Measurements from ENCODE around the gene SAFB.
A peak's percentile ranks its signal among the peaks of the same experiment; 100 is the strongest.
"Not testable (repeated sequence)": the region's sequence is repeated elsewhere in the genome, so short reads cannot be mapped to it uniquely, and the experiment has no call there.

SAFB gene

DNA sequence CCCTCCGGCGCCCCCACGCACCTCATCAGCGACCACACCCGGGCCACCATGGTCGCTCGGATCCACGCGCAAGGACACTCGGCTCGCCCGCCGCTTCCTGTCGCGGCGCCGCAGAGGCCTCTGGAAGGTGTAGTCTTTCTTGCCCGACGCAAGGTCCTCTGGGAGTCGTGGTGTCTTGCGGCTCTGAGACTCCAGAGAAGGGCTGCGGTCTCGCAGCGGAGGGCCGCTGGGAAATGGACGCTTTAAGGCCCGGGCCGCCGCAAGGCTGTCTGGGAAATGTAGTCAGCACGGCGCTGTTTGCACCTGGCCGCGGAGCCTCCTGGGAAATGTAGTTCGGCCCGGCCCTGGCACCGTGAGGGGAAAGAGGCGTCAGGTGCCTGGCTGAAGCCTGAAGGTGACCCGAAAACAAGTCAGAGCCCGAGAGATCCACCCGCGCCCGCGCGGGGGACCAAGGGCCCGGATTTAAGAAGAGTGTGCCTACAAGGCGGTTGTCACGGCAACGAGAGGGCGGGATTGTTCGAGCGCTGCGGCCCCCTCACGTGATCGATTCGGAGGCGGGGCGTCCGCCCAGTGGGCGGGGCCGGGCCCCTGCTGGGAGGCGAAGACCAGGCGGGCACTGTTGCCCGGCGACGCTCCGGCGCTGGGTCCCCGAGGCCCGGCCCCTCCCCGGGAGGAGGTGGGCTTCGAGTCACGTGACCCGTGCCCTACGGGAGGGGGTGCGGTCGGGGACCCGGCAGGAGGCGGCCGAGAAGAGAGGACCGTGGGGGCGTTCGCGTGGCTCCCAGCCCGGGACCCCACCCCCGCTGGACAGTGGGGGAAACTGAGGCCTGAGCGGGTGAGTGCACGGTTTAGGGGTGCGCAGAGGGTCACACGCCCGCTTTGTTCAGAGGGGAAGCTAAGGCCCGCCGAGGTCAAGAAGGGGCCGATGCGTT lies 57.8 kb downstream of the SAFB start, which contains the start of the genes HSD11B1L and MICOS13:
HSD11B1L (plus strand) TSS at position 591 of the 932 bp plus-strand sequence. CDS start 3,806 bp downstream, outside the sequence.
MICOS13 (minus strand) TSS at position 80 of the 932 bp plus-strand sequence; CDS start at position 50, 30 bp downstream.
- Mint-ChIP-seq H3K27me3 (no peaks in the 10 kb centered on the region), H3K4me1 (ENCODE audit: low read depth in 2 of 2) (peaks cover 17 to 31% of the 10 kb centered on the region in 2 donors), H3K4me3 (peak within 1 kb of the TSS; percentile 84 to 88), H3K27ac (peak within 1 kb of the TSS; percentile 97 to 99), H3K9me3 (no peaks in the 10 kb centered on the region), H3K36me3 (ENCODE audit: insufficient read depth) (peaks cover 23% of the 10 kb centered on the region)
- peak; percentile 97 to 98 (median 97) for DNase-seq
- peak; percentile 93 for ATAC-seq (replicated peaks)

DNA sequence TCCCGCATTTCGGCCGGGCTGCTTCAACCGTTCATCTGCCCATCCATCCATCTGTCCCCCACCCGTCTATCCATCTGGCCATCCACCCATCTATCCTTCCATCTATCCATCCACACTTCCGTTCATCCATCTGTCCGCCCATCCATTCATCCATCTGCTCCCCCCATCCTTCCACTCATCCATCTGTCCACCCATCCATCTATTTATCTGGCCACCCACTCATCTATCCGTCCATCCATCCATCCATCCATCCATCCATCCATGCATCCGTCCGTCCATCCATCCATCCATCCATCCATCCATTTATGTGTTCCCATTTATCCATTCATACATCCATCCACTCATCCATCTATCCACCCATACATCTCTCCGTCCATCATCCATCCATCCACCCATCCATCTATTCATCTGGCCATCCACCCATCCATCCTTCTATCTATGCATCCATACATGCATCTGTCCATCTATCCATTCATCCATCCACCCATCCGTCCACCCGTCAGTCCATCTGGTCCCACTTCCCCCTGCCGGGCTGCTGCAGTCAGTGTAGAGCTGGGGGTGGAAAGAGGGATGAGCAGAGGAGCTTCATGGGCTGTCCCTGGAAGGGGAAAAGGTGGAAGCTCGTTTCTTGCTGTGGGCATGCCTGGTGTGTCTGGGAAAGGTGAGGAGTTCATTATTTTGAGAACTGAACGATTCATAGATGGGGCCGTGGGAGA lies 58.7 kb downstream of the SAFB start:
- Mint-ChIP-seq H3K36me3 (ENCODE audit: insufficient read depth) (peaks cover 23% of the 10 kb centered on the region), H3K27me3 (no peaks in the 10 kb centered on the region), H3K27ac (peak overlapping the region; percentile 97 to 99), H3K4me3 (peak overlapping the region; percentile 43 to 75), H3K4me1 (ENCODE audit: low read depth in 2 of 2) (peaks cover 19 to 39% of the 10 kb centered on the region in 2 donors), H3K9me3 (no peaks in the 10 kb centered on the region)
- no peak for DNase-seq
- ATAC-seq (replicated peaks), result no peak

GRCh38 chr19:5682107-5682482 lies 59.2 kb downstream of the SAFB start:
- Mint-ChIP-seq H3K4me1 (ENCODE audit: low read depth in 2 of 2) (peaks cover 19 to 40% of the 10 kb centered on the region in 2 donors), H3K9me3 (no peaks in the 10 kb centered on the region), H3K27ac (peak overlapping the region in 1 of 2 donors; percentile 97), H3K4me3 (peak overlapping the region; percentile 43 to 75), H3K27me3 (no peaks in the 10 kb centered on the region), H3K36me3 (ENCODE audit: insufficient read depth) (peaks cover 23% of the 10 kb centered on the region)
- no peak for DNase-seq
- no peak for ATAC-seq (replicated peaks)

- peak overlapping the region in 1 of 2 donors; percentile 3 for H3K4me3 Mint-ChIP-seq
- DNase-seq, result no peak
- H3K27ac Mint-ChIP-seq, result no peak overlapping the region
These were observed 60.4 kb downstream of the SAFB start for GRCh38 chr19:5683177-5683886.

DNA sequence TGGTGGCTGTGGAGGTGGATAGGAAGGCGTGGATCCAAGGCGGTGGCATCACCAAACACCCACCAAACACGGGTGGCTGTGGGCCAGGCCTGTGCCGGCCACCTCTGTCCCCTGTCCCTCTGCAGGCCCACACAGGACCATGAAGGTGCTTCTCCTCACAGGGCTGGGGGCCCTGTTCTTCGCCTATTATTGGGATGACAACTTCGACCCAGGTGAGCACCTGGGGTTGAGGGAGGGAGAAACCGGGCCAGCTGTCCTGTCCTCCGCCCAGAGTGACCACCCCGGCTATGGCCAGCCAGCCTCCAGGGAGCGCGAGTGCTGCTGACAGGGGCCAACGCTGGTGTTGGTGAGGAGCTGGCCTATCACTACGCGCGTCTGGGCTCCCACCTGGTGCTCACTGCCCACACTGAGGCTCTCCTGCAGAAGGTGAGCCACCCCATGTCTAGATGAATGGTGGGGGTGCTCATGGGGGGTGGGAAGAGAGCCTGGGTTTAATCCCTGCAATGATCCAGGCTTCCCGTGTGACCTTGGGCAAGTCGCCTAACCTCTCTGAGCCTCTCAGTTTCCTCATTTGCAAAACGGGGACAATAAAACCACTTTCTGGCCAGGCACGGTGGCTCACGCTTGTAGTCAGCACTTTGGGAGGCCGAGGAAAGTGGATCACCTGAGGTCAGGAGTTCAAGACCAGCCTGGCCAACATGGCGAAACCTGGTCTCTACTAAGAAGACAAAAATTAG lies 62.0 kb downstream of the SAFB start:
- Mint-ChIP-seq H3K36me3 (ENCODE audit: insufficient read depth) (peaks cover 18% of the 10 kb centered on the region), H3K4me1 (ENCODE audit: low read depth in 2 of 2) (peaks cover 22 to 33% of the 10 kb centered on the region in 2 donors), H3K27ac (no peak overlapping the region), H3K27me3 (no peaks in the 10 kb centered on the region), H3K9me3 (no peaks in the 10 kb centered on the region), H3K4me3 (no peak overlapping the region)
- DNase-seq, result no peak
- no peak for ATAC-seq (replicated peaks)

More at GRCh38 chr19:5683177-5683886, 60.4 kb downstream of the SAFB start:
- Mint-ChIP-seq H3K4me1 (ENCODE audit: low read depth in 2 of 2) (peaks cover 21 to 43% of the 10 kb centered on the region in 2 donors), H3K36me3 (ENCODE audit: insufficient read depth) (peaks cover 21% of the 10 kb centered on the region), H3K9me3 (no peaks in the 10 kb centered on the region), H3K27me3 (no peaks in the 10 kb centered on the region)
- ATAC-seq (replicated peaks), result no peak

DNA sequence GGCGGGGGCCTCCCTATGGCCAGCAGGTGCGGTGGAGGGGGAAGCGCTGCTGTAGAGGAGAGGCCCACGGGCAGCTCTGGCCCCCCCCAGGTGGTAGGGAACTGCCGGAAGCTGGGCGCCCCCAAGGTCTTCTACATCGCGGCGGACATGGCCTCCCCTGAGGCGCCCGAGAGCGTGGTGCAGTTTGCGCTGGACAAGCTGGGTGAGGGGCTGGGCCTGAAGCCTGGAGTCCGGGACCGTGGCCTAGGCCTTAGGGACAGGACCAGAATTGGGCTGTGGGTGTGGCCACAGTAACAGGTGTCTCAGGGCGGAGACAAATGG lies 63.4 kb downstream of the SAFB start:
- H3K4me3 Mint-ChIP-seq, result peak overlapping the region; percentile 78 to 81
- H3K4me1 Mint-ChIP-seq (ENCODE audit: low read depth in 2 of 2), result peaks cover 26 to 32% of the 10 kb centered on the region in 2 donors
- DNase-seq (no peak), ATAC-seq (replicated peaks) (no peak)
- H3K27me3 Mint-ChIP-seq, result no peaks in the 10 kb centered on the region
- H3K27ac Mint-ChIP-seq, result peak overlapping the region; percentile 81 to 90
- no peaks in the 10 kb centered on the region for H3K9me3 Mint-ChIP-seq
- H3K36me3 Mint-ChIP-seq (ENCODE audit: insufficient read depth), result peaks cover 23% of the 10 kb centered on the region

DNA sequence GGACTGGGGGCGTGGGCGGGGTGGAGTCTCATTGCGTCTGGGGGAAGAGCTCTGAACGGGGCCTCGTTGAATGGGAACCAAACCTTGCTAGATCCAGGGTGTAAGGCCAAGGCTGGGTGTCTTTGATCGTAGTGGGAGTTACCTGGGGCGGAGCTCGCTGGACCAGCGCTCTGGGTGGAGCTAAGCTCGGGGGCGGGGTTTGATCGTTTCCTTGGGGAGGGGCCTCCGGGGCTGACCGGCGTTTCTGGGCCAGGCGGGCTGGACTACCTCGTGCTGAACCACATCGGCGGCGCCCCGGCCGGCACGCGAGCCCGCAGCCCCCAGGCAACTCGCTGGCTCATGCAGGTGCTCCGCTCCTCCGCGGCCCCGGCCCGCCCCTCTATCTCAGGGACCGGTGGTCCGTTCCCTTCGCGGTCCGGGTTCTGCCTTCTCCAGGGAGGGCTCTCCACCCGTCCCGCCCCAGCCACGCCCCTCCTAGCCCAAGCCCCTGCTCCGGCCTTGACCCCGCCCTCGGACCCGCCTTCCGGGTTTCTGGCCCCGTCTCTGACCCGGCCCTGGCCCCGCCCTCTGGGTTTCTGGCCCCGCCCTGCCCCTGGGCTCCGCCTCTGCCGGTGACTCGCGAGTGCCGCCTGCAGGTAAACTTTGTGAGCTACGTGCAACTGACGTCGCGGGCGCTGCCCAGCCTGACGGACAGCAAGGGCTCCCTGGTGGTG lies 63.9 kb downstream of the SAFB start:
- DNase-seq (peak; percentile 92 to 93 (median 93)), ATAC-seq (replicated peaks) (peak; percentile 57)
- Mint-ChIP-seq H3K4me3 (peak overlapping the region; percentile 78 to 81), H3K9me3 (no peaks in the 10 kb centered on the region), H3K27me3 (no peaks in the 10 kb centered on the region), H3K4me1 (ENCODE audit: low read depth in 2 of 2) (peaks cover 22 to 27% of the 10 kb centered on the region in 2 donors), H3K27ac (peak overlapping the region; percentile 81 to 90), H3K36me3 (ENCODE audit: insufficient read depth) (peaks cover 28% of the 10 kb centered on the region)

DNA sequence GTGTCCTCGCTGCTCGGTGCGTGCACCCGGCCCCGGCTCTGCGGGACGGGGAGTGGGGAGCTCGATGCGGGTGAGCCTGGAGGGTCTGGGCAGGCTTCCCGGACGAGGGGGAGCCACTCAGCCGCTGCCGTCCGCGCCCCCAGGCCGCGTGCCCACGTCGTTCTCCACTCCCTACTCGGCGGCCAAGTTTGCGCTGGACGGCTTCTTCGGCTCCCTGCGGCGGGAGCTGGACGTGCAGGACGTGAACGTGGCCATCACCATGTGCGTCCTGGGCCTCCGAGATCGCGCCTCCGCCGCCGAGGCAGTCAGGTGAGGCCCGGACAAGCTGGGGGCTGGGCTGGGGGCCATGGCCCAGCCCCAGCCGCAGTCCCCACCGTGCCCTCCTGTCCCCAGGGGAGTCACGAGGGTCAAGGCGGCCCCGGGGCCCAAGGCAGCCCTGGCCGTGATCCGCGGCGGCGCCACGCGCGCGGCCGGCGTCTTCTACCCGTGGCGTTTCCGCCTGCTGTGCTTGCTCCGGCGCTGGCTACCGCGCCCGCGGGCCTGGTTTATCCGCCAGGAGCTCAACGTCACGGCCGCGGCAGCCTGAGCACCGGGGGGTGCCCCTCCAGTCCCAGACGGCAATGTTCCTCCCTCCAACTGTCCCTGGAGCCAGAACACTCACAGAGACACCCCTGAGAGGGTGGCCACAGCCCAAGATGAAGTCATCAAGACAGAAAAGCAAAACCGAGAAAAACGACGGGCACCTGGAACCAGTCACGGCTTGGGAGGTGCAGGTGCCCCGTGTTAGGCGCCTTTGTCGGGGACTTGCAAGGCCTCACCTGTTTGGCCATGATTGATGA lies 64.7 kb downstream of the SAFB start:
- Mint-ChIP-seq H3K27me3 (no peaks in the 10 kb centered on the region), H3K27ac (peak overlapping the region in 1 of 2 donors; percentile 81), H3K36me3 (ENCODE audit: insufficient read depth) (peaks cover 36% of the 10 kb centered on the region), H3K4me1 (ENCODE audit: low read depth in 2 of 2) (peaks cover 24 to 26% of the 10 kb centered on the region in 2 donors), H3K9me3 (no peaks in the 10 kb centered on the region), H3K4me3 (peak overlapping the region; percentile 78 to 81)
- DNase-seq (no peak), ATAC-seq (replicated peaks) (no peak)

- Mint-ChIP-seq H3K27ac (peak overlapping the region in 1 of 2 donors; percentile 56), H3K4me1 (ENCODE audit: low read depth in 2 of 2) (peaks cover 24 to 32% of the 10 kb centered on the region in 2 donors), H3K4me3 (peak overlapping the region; percentile 78 to 81), H3K36me3 (ENCODE audit: insufficient read depth) (peaks cover 44% of the 10 kb centered on the region)
- H3K9me3 Mint-ChIP-seq; DNase-seq; H3K27me3 Mint-ChIP-seq; ATAC-seq (replicated peaks): not testable (repeated sequence)
These were observed 65.5 kb downstream of the SAFB start for GRCh38 chr19:5688262-5688881.

- peak within 1 kb of the TSS; percentile 96 to 98 for H3K4me3 Mint-ChIP-seq
- peaks cover 24 to 32% of the 10 kb centered on the region in 2 donors for H3K4me1 Mint-ChIP-seq (ENCODE audit: low read depth in 2 of 2)
- H3K27ac Mint-ChIP-seq, result peak within 1 kb of the TSS; percentile 94 to 98
- no peaks in the 10 kb centered on the region for H3K9me3 Mint-ChIP-seq
- DNase-seq (peak; percentile 99), ATAC-seq (replicated peaks) (peak; percentile 63)
- no peaks in the 10 kb centered on the region for H3K27me3 Mint-ChIP-seq
- H3K36me3 Mint-ChIP-seq (ENCODE audit: insufficient read depth), result peaks cover 63% of the 10 kb centered on the region
These were observed 67.5 kb downstream of the SAFB start, which contains the start of gene RPL36 for GRCh38 chr19:5690125-5690954. RPL36 (plus strand) TSS chr19:5690295; CDS start chr19:5690508, 213 bp downstream.
